OCI-LY7 (cell line): ENCODE data around the gene FZD7.

ENCODE experiments used
- EZH2phosphoT487 ChIP-seq: fragments of 200-600 bp; sonication (generic); IDR thresholded peaks from 2 replicates; pipeline ENCODE4 v1.6.1; 2018; ENCODE audit warnings: low read depth, borderline replicate concordance, mild to moderate bottlenecking, mixed run types, antibody characterized with exemption, low read length, moderate library complexity, mixed read lengths
- TF ChIP-seq, protein P1 (sequence below): fragments of 200-600 bp; sonication (generic); conservative IDR thresholded peaks from 2 replicates; pipeline ENCODE4 v1.5.1; 2014; ENCODE audit warnings: mild to moderate bottlenecking, antibody characterized with exemption, low read length, moderate library complexity, mixed read lengths

DNA sequence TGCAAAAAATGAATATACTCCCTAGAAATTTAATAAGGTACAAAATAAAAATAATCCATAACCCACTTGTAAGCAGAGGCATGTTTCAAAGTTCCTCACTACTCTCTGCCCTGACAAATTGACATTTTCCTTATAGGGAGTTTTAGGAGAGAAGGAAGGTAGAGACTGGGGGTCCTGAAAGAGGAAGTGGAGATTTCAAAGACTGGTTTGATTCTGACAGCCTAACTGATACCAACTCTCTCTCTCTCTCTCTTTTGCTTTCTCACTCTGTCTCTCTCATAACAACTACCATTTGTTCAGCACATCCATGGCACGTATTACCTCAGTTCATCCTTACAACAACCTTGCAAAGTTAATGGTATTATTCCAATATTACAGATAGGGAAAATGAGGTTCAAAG is 18.6 kb downstream of the FZD7 start:
- TF ChIP-seq, protein P1, sequence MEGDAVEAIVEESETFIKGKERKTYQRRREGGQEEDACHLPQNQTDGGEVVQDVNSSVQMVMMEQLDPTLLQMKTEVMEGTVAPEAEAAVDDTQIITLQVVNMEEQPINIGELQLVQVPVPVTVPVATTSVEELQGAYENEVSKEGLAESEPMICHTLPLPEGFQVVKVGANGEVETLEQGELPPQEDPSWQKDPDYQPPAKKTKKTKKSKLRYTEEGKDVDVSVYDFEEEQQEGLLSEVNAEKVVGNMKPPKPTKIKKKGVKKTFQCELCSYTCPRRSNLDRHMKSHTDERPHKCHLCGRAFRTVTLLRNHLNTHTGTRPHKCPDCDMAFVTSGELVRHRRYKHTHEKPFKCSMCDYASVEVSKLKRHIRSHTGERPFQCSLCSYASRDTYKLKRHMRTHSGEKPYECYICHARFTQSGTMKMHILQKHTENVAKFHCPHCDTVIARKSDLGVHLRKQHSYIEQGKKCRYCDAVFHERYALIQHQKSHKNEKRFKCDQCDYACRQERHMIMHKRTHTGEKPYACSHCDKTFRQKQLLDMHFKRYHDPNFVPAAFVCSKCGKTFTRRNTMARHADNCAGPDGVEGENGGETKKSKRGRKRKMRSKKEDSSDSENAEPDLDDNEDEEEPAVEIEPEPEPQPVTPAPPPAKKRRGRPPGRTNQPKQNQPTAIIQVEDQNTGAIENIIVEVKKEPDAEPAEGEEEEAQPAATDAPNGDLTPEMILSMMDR = no peak
- no peak for TF ChIP-seq EZH2phosphoT487
